ENCODE data around the gene UNK. TPM values are rescaled to one million over a fixed set of nuclear protein-coding genes. Genes with fewer than 3 reads are reported as not detected.

Gene UNK
- total RNA-seq (2021; ENCODE audit: unreplicated experiment) = 32.1 TPM
- polyA plus RNA-seq (2012; ENCODE audit: insufficient read length) = 24.3 TPM
- Bru-seq, nascent RNA = percentile 80 among the genes with signal in this experiment
- percentile 83 among the genes with signal in this experiment for BruChase-seq, experiment 1, labeled RNA remaining after a 2-hour chase
- percentile 85 among the genes with signal in this experiment for BruChase-seq, experiment 2, labeled RNA remaining after a 6-hour chase
- long read RNA-seq, transcript UNK-202 (4 exons, 1,312 nt) = major isoform, 22 of 54 reads
- long read RNA-seq, partial matches to known transcripts = 6 of 54 reads
- long read RNA-seq, other reads (novel, unspliced or antisense) = 24 of 54 reads

- DNase-seq (ENCODE audit: low read depth, low spot score) (peak; percentile 96), ATAC-seq (peak; percentile 91)
- no peaks in the 10 kb centered on the region for H3K27me3 ChIP-seq (ENCODE audit: control insufficient read depth, insufficient read depth, low read length)
- ChIA-PET POLR2A (no interaction called here), CTCF (interaction anchor here (0.7 to 0.8 kb wide), 2 partner anchors 22 to 91 kb away, joined by 3 to 7 read pairs; no protein-coding TSS in a partner anchor)
- H3K4me1 ChIP-seq (ENCODE audit: control insufficient read depth, insufficient read depth, low read length) = peaks cover 44% of the 10 kb centered on the region
- peak within 1 kb of the TSS; percentile 59 to 76 for H3K4me3 ChIP-seq (ENCODE audit: low read depth in 2 of 2, low read length in 2 of 2)
- TF ChIP-seq REST (IDR thresholded peaks at IDR 0.05; ENCODE audit: insufficient read depth in 1 of 2, low read depth in 2 of 2, low read length in 1 of 2) (peak in 1 of 2 experiments; percentile 27; a peak in 1 of 4 replicates), SIN3A (IDR thresholded peaks at IDR 0.05; ENCODE audit: borderline replicate concordance, insufficient read depth, low read depth, low read length) (no peak), TCF7L2 (IDR thresholded peaks at IDR 0.05; ENCODE audit: low read depth, low read length) (peak; percentile 55; the same call in 1 of the 2 replicates)
- intact Hi-C loops (cut with micrococcal nuclease; ENCODE audit: unreplicated experiment) = no loop called here
- in situ Hi-C loops (cut with HindIII; ENCODE audit: low pct_unique_long_range_greater_than_20kb, low sequenced_read_pairs) = no loop called here
- peak within 1 kb of the TSS; percentile 100 for H3K27ac ChIP-seq (ENCODE audit: low read length)
- H3K9me3 ChIP-seq (ENCODE audit: control insufficient read depth, insufficient read depth, low read depth, low read length) = no peaks in the 10 kb centered on the region
- peaks cover under 1% of the 10 kb centered on the region; the same call in 1 of the 2 replicates for H3K36me3 ChIP-seq (ENCODE audit: control insufficient read depth, insufficient read depth, low read length)
- BruUV-seq (replicated peaks) = no TSS peak
These were observed at the start of gene UNK for GRCh38 chr17:75784473-75785015. Gene UNK, plus strand, starts transcription at chr17:75784806. Its CDS starts 75 bp downstream, at chr17:75784881.

GRCh38 chr17:75736173-75736835, 48.3 kb upstream of the UNK start:
- POLR2A ChIA-PET = no interaction called here
- BruUV-seq (replicated peaks) = no TSS peak
- DNase-seq (ENCODE audit: low read depth, low spot score) (no peak), ATAC-seq (no peak)
- in situ Hi-C loops (cut with HindIII; ENCODE audit: low pct_unique_long_range_greater_than_20kb, low sequenced_read_pairs) = no loop called here
- no peaks in the 10 kb centered on the region for H3K36me3 ChIP-seq (ENCODE audit: control insufficient read depth, insufficient read depth, low read length)
- no peak overlapping the region for H3K4me3 ChIP-seq (ENCODE audit: low read depth in 2 of 2, low read length in 2 of 2)
- intact Hi-C loops (cut with micrococcal nuclease; ENCODE audit: unreplicated experiment) = no loop called here
- no peaks in the 10 kb centered on the region for H3K9me3 ChIP-seq (ENCODE audit: control insufficient read depth, insufficient read depth, low read depth, low read length)
- H3K4me1 ChIP-seq (ENCODE audit: control insufficient read depth, insufficient read depth, low read length) = no peaks in the 10 kb centered on the region
- H3K27me3 ChIP-seq (ENCODE audit: control insufficient read depth, insufficient read depth, low read length) = no peaks in the 10 kb centered on the region
- CTCF ChIA-PET = no interaction called here
- no peak for TF ChIP-seq CTCF (IDR thresholded peaks at IDR 0.05)
- TF ChIP-seq POLR2AphosphoS5 (IDR thresholded peaks at IDR 0.05; ENCODE audit: low read depth, low read length) = no peak
- no peak for TF ChIP-seq TCF7L2 (IDR thresholded peaks at IDR 0.05; ENCODE audit: low read depth, low read length)
- no peak for TF ChIP-seq SIN3A (IDR thresholded peaks at IDR 0.05; ENCODE audit: borderline replicate concordance, insufficient read depth, low read depth, low read length)
- TF ChIP-seq REST (IDR thresholded peaks at IDR 0.05; ENCODE audit: insufficient read depth in 1 of 2, low read depth in 2 of 2, low read length in 1 of 2) = no peak
- H3K27ac ChIP-seq (ENCODE audit: low read length) = no peak overlapping the region

Measured in Panc1 (cell line).